K562 (cell line): ENCODE measurements around the gene NPFFR1. TPM values are rescaled to one million over a fixed set of nuclear protein-coding genes. Genes with fewer than 3 reads are reported as not detected.

Experiments used
- BCLAF1 ChIP-seq, 2 experiments: fragments of 450-650 bp in 1 of 2; IDR thresholded peaks; 2 replicates each; pipeline ENCODE4 v1.6.1; 2011 to 2017; ENCODE audit warnings: low read depth in 2 of 2, antibody characterized with exemption in 1 of 2, borderline replicate concordance in 1 of 2, low read length in 1 of 2, mild to moderate bottlenecking in 1 of 2, mixed read lengths in 1 of 2; ENCODE audit not compliant: control insufficient read depth in 1 of 2
- C11orf30 ChIP-seq: fragments of 450-650 bp; IDR thresholded peaks from 2 replicates; pipeline ENCODE4 v1.6.1; 2016; ENCODE audit warnings: low read depth, mild to moderate bottlenecking
- GTF3C2 ChIP-seq: IDR thresholded peaks from 3 replicates; pipeline ENCODE4 v1.6.1; 2011; ENCODE audit warnings: borderline replicate concordance, mild to moderate bottlenecking, moderate library complexity; ENCODE audit not compliant: insufficient read length; ENCODE audit errors: extremely low read depth
- HMGXB4 ChIP-seq: sonication (generic); formaldehyde crosslinking; IDR thresholded peaks from 2 replicates; pipeline ENCODE4 v1.8.1; 2023; ENCODE audit warnings: mild to moderate bottlenecking, missing genetic modification reagents
- HNRNPLL ChIP-seq: fragments of 200-400 bp; formaldehyde crosslinking; IDR thresholded peaks from 2 replicates; pipeline ENCODE4 v1.6.1; 2017; ENCODE audit warnings: low read length, low read depth, mild to moderate bottlenecking; ENCODE audit not compliant: poor library complexity, severe bottlenecking
- MAZ ChIP-seq, 2 experiments: fragments of 450-650 bp in 1 of 2; sonication (generic) in 1 of 2; formaldehyde crosslinking; IDR thresholded peaks in 1 of 2; conservative IDR thresholded peaks in 1 of 2; 2 replicates each; pipeline versions ENCODE4 v1.4.0 to v1.5.0; 2020; ENCODE audit warnings: mild to moderate bottlenecking in 1 of 2, missing genetic modification reagents in 1 of 2
- NBN ChIP-seq: fragments of 450-650 bp; IDR thresholded peaks from 2 replicates; pipeline ENCODE4 v1.6.1; 2016; ENCODE audit warnings: low read depth, mild to moderate bottlenecking
- NCOA1 ChIP-seq: fragments of 450-650 bp; IDR thresholded peaks from 2 replicates; pipeline ENCODE4 v1.6.1; 2016; ENCODE audit warnings: low read depth
- SMARCC2 ChIP-seq: fragments of 450-650 bp; IDR thresholded peaks from 2 replicates; pipeline ENCODE4 v1.6.1; 2017; ENCODE audit warnings: antibody characterized with exemption, moderate library complexity, mild to moderate bottlenecking, low read depth
- TBP ChIP-seq: optimal IDR thresholded peaks from 2 replicates; pipeline ENCODE3; 2011; ENCODE audit warnings: low read depth, low read length, improper control_type of control experiment
- ZNF766 ChIP-seq: fragments of 200-800 bp; sonication (Bioruptor generic); conservative IDR thresholded peaks from 2 replicates; pipeline ENCODE4 v1.6.1; 2016; ENCODE audit warnings: missing genetic modification characterization, missing compliant biosample characterization
- polyA plus RNA-seq, 8 experiments: library from polyadenylated mRNA; depleted of rRNA in 4 of 8; stranded (reverse) in 5 of 8; unstranded in 3 of 8; fragments of >200 nt; fragmentation: Nextera tagmentation in 2 of 8; fragmentation: Illumina TruSeq in 1 of 8; extraction: Ambion mirVana in 2 of 8; extraction: Trizol in 1 of 8; gene quantifications; 2 replicates each; pipeline versions ENCODE4 v1.2.1 to v1.2.3, GENCODE V29; 2011 to 2014; ENCODE audit warnings: inconsistent platforms in 1 of 8, missing spikeins in 1 of 8
- total RNA-seq, 7 experiments: library from RNA; depleted of rRNA in 6 of 7; stranded (reverse); fragments of >200 nt in 6 of 7; fragmentation: Illumina TruSeq in 2 of 7; extraction: Trizol in 2 of 7; gene quantifications; 2 replicates each; pipeline versions ENCODE4 v1.2.1 to v1.2.3, GENCODE V29; 2011 to 2021; ENCODE audit warnings: low replicate concordance in 1 of 7

The NPFFR1 gene
- total and polyA plus RNA-seq, 9 of the 15 experiments (the other 6 are each of a cell fraction or from before 2014, with no cell fraction given), result under 0.01 TPM; not detected in 8

- TF ChIP-seq GTF3C2 (no peak), TBP (peak; percentile 26), C11orf30 (peak; percentile 29; the same call in 1 of the 2 replicates), SMARCC2 (peak; percentile 81), NCOA1 (peak; percentile 71), BCLAF1 (IDR thresholded peaks at IDR 0.05; ENCODE audit: borderline replicate concordance in 1 of 2, control insufficient read depth in 1 of 2, low read depth in 2 of 2, low read length in 1 of 2) (no peak), NBN (peak; percentile 54; the same call in 1 of the 2 replicates), MAZ (CRISPR knock-in tag; conservative IDR thresholded peaks at IDR 0.05 in 1 of 2, IDR thresholded peaks at IDR 0.05 in 1 of 2) (0 out of 4 replicates have a peak, but pooled peaks of 1 of the 2 experiments have one; percentile 34), ZNF766 (peak; percentile 82), HMGXB4 (CRISPR knock-in tag) (no peak), HNRNPLL (no peak)
These were observed 47.9 kb upstream of the NPFFR1 start (continued) for GRCh38 chr10:70331486-70332268.
